CD4-positive, alpha-beta T cell treated with Interleukin-17A for 1 hour (primary cell): Measurements from ENCODE around the gene PRM3.

Experiments used
- DNase-seq: peaks from one replicate; pipeline ENCODE4 v3.0.0-alpha.2; 2020

PRM3 gene, protein sequence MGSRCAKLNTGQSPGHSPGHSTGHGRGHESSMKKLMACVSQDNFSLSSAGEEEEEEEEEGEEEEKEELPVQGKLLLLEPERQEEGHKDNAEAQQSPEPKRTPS

DNA sequence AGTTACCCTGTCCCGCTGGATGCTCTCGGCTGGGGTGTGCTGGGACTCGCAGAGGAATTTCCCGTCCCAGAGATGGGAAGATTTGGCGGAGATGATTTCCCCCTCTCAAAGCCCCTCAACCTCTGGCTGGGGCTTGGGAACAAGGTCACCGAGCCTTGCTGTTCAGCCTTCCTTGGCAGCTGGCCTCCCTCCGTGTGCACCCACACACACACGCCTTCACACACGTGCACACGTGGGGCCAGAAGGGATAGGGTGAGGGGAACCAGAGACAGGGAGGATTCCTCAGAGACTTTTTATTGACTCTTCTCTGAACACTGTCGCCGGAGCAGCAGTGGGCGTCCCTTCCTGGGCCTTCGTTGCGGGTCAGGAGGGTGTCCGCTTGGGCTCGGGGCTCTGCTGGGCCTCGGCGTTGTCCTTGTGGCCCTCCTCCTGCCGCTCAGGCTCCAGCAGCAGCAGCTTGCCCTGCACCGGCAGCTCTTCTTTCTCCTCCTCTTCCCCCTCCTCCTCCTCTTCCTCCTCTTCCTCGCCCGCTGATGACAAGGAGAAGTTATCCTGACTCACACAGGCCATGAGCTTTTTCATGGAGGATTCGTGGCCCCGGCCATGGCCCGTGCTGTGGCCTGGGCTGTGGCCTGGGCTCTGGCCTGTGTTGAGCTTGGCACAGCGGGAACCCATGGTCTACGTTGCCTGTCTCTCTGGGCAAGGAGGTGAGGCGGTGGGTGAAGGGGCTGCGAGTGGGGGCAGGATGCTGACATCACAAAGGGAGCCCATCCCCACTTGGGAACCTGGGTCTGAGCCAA lies at the start of gene PRM3:
Gene PRM3 (minus strand): TSS at position 709 of the 800 bp plus-strand sequence. CDS start 34 bp downstream, at position 675.
- DNase-seq = no peak

DNA sequence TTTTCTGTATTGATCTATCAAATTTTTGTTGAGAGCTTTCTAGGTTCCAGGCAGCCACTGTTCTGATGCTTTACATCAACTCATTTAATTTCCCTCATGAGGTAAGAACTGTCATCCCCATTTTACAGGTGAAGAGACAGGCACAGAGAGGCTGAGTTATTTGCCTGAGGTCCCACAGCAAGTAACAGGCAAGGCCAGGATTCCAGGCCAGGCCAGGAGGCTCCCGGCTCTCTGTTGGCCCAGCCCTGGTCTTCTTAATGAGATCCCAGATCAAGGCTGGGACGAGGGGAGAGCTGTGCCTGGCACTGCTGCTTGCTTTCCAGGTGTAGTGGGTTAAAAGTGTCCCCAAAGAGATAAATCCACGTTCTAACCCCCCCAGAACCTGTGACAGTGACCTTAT lies 49.4 kb upstream of the PRM3 start:
- no peak for DNase-seq

DNA sequence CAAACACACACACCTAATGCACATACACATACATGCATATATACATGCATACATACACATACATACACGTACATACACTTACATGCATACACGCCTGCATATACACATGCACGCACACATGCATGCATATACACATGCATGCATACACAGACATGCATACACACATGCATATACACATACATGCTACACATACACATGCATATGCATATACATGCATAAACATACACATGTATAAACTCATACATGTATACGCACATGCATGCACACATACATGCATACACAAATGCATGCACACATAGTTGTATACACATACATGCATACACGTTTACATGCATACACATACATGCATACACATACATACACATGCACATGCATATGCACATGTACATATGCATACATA lies 48.2 kb upstream of the PRM3 start:
- DNase-seq = no peak

DNA sequence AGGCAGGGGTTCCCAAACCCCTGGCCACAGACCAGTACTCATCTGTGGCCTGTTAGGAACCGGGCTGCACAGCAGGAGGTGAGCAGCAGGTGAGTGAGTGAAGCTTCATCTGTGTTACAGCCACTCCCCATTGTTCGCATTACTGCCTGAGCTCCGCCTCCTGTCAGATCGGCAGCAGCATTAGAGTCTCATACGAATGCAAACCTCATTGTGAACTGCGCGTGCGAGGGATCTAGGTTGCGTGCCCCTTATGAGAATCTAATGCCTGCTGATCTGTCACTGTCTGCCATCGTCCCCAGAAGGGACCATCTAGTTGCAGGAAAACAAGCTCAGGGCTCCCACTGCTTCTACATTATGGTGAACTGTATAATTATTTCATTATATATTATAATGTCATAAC lies 46.7 kb upstream of the PRM3 start:
- DNase-seq = no peak

DNA sequence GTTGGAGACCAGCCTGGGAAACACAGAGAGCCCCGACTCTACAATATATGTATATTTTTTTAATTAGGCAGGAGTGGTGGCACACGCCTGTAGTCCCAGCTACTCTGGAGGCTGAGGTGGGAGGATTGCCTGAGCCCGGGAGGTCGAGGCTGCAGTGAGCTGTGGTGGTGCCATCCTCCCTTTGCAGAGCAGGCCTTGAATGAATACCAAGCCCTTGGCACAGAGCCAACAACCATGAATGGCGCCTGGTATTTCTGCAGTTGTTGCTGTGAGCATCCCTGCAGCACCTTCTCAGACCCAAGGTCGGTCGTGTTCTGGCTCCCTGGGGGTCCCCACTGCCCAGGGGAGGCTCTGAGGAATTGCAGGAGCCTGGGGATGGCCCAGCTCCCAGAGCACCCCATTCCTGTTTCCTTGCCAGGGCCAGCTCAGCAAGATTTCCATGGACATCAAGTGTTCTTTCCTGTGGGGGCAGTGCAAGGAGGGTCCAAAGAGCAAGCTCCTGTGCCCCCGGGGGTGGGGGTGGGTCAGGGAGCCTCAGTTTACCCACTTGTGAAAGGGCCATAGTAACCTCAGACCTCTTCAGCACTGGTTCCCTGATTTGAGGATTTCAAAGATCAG lies 46.2 kb upstream of the PRM3 start:
- no peak for DNase-seq

DNA sequence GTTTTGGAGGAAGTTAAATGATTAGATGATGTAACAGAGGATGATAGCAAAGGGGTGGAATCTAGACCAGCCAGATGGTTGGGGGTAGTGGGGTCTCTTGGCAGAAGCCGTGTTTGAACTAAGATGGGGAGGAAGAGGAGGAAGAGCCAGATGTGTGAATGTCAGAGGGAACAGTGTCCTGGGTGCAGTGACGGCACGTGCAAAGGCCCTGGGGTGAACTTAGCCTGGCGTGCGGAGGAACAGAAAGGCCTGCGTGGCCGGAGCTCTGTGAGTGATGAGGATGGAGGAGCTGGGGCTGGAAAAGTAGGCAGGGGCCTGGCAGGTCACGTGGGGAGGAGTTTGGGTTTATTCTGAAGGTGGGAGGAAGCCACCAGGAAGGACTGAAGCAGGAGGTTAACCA lies 45.4 kb upstream of the PRM3 start:
- DNase-seq = no peak

DNA sequence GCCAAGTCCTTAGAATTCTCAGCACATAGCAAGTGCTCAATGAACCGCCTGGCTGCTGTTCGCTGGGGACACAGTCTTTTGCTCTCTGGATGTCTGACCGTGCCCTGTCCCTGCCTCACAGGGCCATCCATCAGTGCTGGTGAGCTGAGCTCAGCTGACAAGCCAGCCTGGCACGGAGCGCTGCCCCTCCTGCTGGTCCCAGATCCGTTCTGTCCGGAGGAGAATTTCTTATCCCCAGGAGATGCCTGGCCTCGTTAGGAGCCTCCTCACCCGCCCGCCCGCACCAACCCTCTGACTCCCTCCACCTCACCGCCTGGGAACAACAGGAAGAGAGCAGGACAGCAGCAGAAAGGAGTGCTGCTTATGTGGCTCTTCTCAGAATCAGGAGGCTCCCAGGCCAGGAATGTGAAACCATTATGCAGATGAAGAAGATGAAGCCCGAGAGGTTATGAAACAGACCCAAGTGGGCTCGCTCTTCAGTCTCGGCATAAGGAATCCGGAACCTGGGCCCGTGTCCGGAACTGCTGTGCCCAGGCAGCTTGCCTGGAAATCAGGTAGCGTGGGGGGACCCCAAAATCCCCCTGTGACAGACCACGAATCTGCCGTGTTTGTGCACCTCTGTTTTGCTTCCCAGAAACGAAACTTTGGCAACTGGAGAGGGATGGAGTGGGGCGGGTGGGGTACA lies 43.0 kb upstream of the PRM3 start:
- DNase-seq = no peak

DNA sequence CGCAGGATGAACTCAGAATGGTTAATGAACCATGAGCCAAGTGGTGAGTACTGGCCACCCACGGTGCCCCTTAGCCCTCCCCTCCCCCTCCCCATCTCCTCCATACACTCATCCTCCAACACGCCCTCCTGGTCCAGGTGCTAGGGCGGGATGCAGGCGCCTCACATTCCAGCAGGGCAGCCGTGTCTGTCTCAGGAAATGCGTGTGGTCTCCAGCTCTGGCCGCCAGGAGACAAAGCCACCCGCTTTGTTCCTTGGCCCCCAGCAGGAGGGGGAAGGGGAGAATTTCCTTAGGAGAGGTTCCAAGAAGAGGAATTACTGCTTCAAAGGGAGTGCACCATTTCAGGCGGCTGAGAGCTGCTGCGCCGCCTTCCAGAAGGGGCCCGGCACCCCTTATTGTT lies 42.1 kb upstream of the PRM3 start:
- no peak for DNase-seq

DNA sequence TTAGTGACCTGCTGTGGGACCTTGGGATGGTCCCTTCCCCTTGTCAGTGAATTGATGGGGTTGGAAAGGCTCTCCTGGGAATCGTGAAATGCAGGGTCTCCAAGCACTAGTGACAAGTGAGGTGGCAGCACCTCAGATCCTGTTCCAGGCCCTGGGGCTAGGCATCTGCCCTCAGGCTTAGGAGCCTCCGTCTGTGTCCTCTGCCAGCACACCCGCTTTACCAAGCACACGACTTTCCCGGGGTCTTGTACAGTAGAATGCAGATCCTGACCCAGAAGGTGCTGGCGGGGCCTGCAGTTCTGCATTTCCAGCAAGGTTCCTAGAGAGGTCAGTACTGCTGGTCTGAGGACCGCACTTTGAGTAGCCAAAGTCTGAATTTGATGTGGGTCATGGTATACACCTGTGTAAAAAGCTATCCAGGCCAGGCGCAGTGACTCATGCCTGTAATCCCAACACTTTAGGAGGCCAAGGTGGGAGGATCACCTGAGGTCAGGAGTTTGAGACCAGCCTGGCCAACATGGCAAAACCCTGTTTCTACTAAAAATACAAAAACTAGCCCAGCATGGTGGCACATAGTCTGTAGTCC lies 41.0 kb upstream of the PRM3 start:
- no peak for DNase-seq

DNA sequence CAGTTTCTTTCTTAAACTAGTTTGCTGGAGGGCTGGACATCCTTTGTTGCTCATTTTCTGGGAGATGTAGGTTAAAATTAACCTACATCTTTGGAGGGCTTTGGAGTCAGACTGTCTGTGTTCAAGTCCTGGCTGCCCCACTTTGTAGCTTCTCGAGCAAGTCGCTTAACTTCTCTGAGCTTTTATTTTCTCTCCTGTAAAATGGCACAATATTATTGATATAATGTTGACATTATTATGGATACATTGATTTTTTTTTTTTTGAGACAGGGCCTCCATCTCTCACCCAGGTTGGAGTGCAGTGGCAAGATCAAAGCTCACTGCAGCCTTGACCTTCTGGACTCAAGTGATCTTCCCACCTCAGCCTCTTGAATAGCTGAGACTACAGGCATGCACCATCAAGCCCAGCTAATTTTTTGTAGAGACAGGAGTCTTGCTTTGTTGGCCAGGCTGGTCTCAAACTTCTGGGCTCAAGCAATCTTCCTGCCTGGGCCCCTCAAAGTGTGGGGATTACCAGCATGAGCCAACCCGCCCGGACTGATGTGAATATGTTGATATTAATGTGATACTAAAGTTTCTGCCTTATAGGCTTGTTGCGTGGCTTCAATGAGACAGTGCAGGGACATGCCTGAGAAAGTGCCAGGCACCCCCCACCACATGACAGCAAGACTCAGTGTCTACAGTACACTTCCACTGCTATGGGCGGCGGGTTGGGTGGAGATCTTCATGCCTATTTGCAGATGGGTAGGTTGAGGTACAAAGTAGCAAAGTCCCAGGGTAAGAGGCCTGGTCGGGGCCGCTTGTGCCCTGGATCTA lies 40.3 kb upstream of the PRM3 start:
- no peak for DNase-seq

DNA sequence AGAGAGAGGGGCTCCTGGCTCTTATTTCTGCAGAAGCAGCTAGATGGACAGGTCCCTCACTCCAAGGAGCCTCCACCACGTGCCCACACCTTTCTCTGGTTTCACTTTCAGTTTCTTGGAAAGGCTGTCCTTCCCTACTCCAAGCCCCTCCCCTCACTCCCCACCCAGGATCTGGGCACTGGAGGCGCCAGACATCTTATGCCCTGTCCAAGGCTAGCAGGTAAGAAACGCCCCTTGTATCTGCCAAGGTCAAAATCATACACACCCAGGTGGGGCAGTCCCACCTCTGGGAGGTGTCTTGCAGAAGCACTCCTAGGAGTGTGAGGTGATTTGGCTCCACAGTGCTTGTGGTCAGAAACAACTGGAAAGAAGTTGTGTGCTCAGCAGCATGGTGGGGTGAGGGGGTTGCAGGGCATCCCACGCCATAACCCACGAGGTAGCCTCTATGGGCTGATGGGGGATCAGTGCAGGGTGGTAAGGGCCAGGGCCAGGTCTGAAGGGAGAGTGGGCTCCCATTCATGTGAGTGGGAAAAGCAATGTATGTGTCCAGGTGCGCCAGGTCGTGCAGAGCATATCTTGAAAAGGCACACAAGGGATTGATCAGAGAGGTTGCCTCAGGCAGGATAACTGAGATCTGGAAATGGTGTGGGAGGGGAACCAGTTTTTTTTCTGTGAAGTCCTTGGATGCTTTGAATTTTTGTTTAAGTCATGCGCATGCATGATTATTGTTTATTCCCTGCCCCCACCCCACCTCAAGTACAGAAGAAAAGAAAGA lies 39.5 kb upstream of the PRM3 start:
- peak; percentile 49 for DNase-seq

DNA sequence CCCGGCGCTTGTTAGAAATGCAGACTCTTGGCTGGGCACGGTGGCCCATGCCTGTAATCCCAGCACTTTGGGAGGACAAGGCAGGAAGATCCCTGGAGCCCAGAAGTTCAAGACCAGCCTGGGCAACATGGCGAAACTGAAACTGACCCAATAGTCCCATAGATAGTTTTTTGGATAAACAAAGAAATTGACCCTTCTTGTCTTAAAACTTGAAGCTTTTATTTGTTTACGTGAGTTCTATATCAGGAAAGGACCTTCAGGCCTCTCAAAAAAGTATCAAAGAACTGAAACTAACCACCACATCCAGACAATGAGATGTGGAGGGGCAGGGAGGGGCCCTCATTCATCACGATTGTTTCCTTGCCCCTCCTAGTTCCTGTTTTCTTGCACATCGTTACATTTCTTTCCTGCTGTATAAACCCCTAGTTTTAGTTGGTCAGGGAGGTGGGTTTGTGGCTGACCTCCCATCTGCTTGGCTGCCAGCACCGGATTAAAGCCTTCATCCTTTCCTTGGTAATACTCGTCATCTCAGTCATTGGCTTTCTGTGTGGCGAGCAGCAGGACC lies 37.6 kb upstream of the PRM3 start:
- DNase-seq = peak; percentile 58

DNA sequence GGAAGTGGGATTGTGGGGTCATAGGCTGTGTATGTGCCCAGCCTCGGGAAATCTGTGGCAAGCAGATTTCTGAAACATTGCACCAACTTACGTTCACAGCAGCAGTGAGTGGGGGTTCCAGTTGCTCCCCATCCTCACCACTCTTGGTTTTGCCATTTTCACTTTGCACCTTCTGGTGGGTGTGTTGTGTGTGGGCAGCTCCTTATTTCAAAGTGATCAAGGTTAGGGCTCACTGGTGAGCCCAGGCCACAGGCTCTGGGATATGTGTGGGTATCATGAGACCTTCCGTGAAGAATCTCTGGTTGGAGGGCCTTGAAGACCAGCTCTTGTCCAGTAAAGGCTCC lies 37.2 kb upstream of the PRM3 start:
- no peak for DNase-seq

DNA sequence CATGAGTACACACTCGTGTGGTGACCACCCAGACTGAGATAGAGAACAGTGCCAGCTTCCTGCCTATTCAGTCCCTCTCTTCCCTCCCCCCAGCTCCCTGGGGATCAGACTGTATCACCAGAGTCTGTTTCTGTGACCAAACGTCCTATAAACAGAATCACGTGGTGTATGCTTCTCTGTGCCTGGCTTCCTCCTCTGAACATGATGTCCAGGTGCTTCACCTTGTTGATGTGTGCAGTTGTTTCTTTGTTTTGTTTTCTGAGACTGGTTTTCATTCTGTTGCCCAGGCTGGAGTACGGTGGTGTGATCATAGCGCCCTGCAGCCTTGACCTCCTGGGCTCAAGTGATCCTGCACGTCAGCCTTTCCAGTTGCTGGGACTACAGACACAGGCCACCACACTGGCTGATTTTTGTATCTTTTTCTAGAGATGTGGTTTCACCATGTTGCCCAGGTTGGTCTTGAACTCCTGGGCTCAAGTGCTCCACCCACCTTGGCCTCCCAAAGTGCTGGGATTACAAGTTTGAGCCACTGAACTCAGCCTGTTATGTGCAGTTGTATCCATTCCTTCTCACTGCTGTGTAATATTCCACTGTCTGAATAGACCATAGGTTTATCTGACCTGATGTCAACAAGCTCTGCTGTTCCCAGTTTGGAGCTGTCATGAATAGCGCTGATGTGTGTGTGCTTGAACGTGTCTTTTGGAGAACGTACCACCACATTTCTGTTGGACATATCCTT lies 36.6 kb upstream of the PRM3 start:
- no peak for DNase-seq

DNA sequence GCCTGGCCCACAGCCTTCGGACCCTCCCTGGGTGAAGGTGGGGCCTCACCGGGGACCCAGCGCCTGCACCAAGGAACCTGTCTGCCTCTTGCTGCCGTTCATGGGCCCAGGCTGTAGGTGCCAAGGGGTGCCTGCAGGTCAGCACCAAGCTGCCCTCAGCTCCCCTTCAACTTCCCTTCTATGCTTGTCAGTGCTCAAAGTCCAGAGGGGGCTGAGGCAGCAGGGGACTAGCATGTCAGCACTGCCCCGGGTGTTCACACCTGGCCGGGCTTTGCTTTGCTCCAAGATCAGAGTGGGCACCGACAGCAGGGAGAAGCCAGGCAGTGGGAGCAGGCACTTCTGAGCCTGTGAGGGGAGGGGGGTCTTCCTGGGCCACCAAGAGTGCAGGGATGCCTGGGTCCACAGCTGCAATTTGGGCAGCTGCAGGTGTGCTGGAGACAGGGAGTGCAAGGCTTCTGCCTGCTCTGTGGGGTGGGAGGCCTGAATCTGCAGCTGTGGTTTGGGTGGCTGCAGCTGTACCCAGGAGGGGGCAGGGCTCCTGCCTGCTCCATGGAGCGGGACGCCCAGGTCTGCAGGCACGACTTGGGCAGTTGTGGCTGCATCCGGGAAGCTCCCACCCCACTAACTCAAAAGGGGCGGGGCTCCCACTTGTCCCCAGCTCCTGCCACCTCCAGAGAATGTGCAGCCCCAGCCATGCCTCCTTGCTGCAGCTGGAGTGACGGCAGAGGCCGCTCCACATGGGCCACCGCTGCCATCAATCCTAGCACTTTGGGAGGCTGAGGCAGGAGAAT lies 35.3 kb upstream of the PRM3 start:
- DNase-seq = no peak

DNA sequence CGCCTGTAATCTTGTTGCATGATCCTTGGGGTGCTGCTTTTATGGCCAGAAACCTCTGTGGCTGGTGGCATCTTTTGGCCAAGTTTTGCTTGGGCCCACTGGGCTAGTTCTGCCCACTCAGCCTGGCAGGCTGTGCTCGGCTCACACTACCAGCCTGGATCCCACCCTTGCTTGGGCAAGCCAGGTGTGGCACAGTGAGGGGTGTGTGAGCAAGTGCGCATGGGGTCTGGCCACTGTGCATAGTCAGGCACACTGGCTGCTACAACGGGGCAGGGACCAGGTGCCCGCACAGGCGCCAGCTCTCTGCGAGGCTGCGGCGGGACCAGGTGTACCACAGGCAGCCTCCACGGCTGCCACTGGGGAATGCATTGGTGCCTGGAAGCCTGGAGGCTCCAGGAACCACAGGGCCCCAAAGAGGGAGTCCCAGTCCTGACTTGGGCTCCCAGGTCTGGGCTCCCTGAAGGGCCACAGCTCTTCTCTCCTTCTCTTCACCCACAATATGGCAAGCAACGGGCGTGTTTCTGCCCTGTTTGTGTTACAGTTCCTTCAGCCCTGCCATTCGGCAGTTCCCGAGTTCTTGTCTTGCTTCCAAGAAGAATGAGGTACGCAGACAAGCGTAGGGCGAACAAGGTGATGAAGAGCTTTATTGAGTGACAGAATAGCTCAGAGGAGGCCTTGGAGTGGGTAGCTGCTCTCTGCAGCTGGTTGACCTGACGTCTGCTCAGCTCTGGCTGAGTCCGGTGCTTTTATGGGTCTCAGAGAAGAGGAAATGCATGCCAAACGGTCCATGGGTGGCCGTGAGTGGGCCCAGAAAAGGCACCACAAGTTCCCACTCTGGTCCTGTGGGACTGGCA lies 34.4 kb upstream of the PRM3 start:
- no peak for DNase-seq

DNA sequence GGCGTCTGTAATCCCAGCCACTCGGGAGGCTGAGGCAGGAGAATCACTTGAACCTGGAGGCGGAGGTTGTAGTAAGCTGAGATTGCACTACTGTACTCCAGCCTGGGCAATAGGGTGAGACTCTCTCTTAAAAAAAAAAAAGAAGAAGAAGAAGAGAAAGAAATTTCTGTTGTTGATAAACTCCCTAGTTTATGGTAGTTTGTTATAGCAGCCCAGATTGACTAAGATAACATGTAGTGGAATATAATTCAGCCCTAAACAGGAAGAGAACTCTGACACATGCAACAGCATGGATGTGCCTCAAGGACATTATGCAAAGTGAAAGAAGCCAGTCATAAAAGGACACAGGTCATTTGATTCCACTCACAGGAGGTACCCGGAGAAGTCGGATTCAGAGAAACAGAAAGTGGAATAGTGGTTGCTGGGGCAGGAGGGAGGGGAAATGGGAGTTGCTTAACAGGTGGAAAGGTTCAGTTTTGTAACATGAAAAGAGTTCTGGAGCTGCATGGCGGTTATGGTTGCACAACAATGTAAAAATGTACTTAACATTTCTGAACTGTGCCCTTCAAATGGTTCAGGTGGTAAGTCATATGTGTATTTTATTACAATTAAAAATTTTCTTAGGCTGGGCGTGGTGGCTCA lies 33.7 kb upstream of the PRM3 start:
- DNase-seq = no peak

DNA sequence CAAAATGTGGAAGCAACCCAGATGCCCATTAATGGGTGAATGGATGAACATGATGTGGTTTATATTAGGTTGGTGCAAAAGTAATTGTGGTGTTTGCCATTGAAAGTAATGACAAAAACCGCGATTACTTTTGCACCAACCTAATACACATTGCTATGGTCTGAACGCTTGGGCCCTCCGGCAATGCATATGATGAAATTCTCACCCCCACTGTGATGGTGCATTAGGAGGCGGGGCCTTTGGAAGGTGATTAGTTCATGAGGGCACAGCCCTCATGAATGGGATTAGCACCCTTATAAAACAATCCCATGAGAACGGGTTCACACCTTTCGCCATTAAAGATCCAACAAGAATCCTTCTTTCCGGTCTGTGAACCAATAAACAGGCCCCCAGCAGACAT lies 33.0 kb upstream of the PRM3 start:
- no peak for DNase-seq
